HG03196 (cell line): ENCODE results near the gene CYTH1.
"Not testable (repeated sequence)": the region's sequence is repeated elsewhere in the genome, so short reads cannot be mapped to it uniquely, and the experiment has no call there.

Source experiments
- ATAC-seq: cut with Tn5 transposase; IDR thresholded peaks from one replicate; pipeline ENCODE4 v1.9.1; 2021; ENCODE audit not compliant: unreplicated experiment

CYTH1 gene

GRCh38 chr17:78674156-78674555 lies 107.9 kb downstream of the CYTH1 start:
- no peak for ATAC-seq

- no peak for ATAC-seq
Observed at GRCh38 chr17:78673395-78673794, 108.7 kb downstream of the CYTH1 start.

GRCh38 chr17:78672871-78673371 lies 109.2 kb downstream of the CYTH1 start:
- no peak for ATAC-seq

GRCh38 chr17:78672005-78672404 lies 110.1 kb downstream of the CYTH1 start:
- ATAC-seq: no peak

- ATAC-seq: not testable (repeated sequence)
Observed at GRCh38 chr17:78671726-78672001, 110.4 kb downstream of the CYTH1 start.

GRCh38 chr17:78670850-78671725 lies 111.0 kb downstream of the CYTH1 start:
- no peak for ATAC-seq

- no peak for ATAC-seq
Observed at GRCh38 chr17:78669975-78670518, 112.0 kb downstream of the CYTH1 start.

- no peak for ATAC-seq
Observed at GRCh38 chr17:78669256-78669974, 112.7 kb downstream of the CYTH1 start.

- no peak for ATAC-seq
Observed at GRCh38 chr17:78668847-78669246, 113.2 kb downstream of the CYTH1 start.

GRCh38 chr17:78667741-78668640 lies 114.1 kb downstream of the CYTH1 start:
- no peak for ATAC-seq

GRCh38 chr17:78667091-78667490 lies 115.0 kb downstream of the CYTH1 start:
- no peak for ATAC-seq

GRCh38 chr17:78665952-78666920 lies 115.8 kb downstream of the CYTH1 start:
- no peak for ATAC-seq

GRCh38 chr17:78665387-78665951 lies 116.6 kb downstream of the CYTH1 start:
- no peak for ATAC-seq

GRCh38 chr17:78664476-78665386 lies 117.3 kb downstream of the CYTH1 start:
- no peak for ATAC-seq

GRCh38 chr17:78661093-78661770 lies 120.8 kb downstream of the CYTH1 start:
- ATAC-seq: no peak

GRCh38 chr17:78659546-78659945 lies 122.5 kb downstream of the CYTH1 start:
- ATAC-seq: no peak

GRCh38 chr17:78658281-78658785 lies 123.7 kb downstream of the CYTH1 start:
- ATAC-seq: no peak
